Vagina (tissue), 2 donors: Measurements from ENCODE around the gene TMEM30A. TPM values are rescaled to one million over a fixed set of nuclear protein-coding genes. Genes with fewer than 3 reads are reported as not detected.

Source experiments
- DNase-seq, 2 donors: peaks; one replicate each; pipeline ENCODE4 v3.0.0-alpha.2; 2017; ENCODE audit errors: extremely low spot score in 2 of 2
- H3K27ac ChIP-seq: fragments of 200-600 bp; sonication (generic); one replicate; pipeline ENCODE4 v1.5.1; 2019
- H3K27me3 ChIP-seq: fragments of 200-600 bp; sonication (generic); one replicate; pipeline ENCODE4 v1.5.1; 2019
- H3K36me3 ChIP-seq, 2 donors: fragments of 200-600 bp; sonication (generic); one replicate each; pipeline ENCODE4 v1.5.1; 2017 to 2019
- H3K4me1 ChIP-seq: fragments of 200-600 bp; sonication (generic); one replicate; pipeline ENCODE4 v1.5.1; 2019
- H3K4me3 ChIP-seq, 2 donors: fragments of 200-600 bp; sonication (generic); 1 replicate in 1 of 2; 2 replicates in 1 of 2; pipeline ENCODE4 v1.5.1; 2016 to 2019
- H3K9me3 ChIP-seq: fragments of 200-600 bp; sonication (generic); one replicate; pipeline ENCODE4 v1.5.1; 2019
- POLR2A ChIP-seq, 2 donors: fragments of 450-650 bp; IDR thresholded peaks; one replicate each; pipeline ENCODE4 v1.6.1; 2017; ENCODE audit warnings: antibody characterized with exemption in 2 of 2, mild to moderate bottlenecking in 2 of 2, moderate library complexity in 2 of 2
- POLR2AphosphoS5 ChIP-seq, 2 donors: sonication (generic); formaldehyde crosslinking; IDR thresholded peaks; one replicate each; pipeline ENCODE4 v1.9.0; 2017; ENCODE audit warnings: antibody characterized with exemption in 2 of 2, mild to moderate bottlenecking in 2 of 2, low read depth in 1 of 2; ENCODE audit not compliant: insufficient read depth in 1 of 2
- intact Hi-C: fragments of 100-400 bp; cut with DNase I; formaldehyde crosslinking; loops from one replicate; pipeline ENCODE4 v1.15.1; 2023
- total RNA-seq: library from RNA; depleted of rRNA; stranded (reverse); fragments of >200 nt; gene quantifications from one replicate; pipeline ENCODE4 v1.2.3, GENCODE V29; 2016
- TF ChIP-seq, protein P1 (sequence below), 3 experiments: fragments of 450-650 bp in 2 of 3; fragments of 200-600 bp in 1 of 3; sonication (generic) in 1 of 3; IDR thresholded peaks; one replicate each; pipeline ENCODE4 v1.5.1; 2017 to 2019; ENCODE audit warnings: antibody characterized with exemption in 3 of 3, mild to moderate bottlenecking in 2 of 3, moderate library complexity in 2 of 3

TMEM30A gene
- total RNA-seq, 1 donor from 2014 or later, result 52.1 TPM

DNA sequence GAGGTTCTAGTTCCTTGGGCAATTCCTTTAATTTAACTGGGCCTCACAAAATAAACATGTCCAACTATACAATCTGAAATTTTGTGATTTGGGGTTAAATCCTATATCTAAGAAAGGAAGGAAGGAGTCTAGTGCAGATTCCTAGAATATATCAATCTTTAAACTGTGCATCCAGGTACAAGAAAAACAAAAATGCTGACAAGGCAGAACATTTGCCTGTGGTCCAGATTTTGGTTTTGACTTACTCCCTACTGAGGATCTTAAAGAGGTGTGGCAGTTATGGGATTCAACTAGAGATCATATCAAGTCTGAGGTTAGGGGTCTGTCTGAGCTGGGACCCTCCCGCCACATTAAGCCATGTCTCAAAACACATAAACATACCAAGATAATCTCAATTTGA, 23.3 kb downstream of the TMEM30A start:
- H3K27me3 ChIP-seq, result no peaks in the 10 kb centered on the region
- H3K4me3 ChIP-seq, result no peak overlapping the region
- no peak overlapping the region for H3K27ac ChIP-seq
- H3K4me1 ChIP-seq, result no peaks in the 10 kb centered on the region
- H3K9me3 ChIP-seq, result no peaks in the 10 kb centered on the region
- DNase-seq, result no peak
- H3K36me3 ChIP-seq, result peaks cover 3 to 28% of the 10 kb centered on the region in 2 donors
- intact Hi-C loops, result no loop called here
- TF ChIP-seq, protein P1, sequence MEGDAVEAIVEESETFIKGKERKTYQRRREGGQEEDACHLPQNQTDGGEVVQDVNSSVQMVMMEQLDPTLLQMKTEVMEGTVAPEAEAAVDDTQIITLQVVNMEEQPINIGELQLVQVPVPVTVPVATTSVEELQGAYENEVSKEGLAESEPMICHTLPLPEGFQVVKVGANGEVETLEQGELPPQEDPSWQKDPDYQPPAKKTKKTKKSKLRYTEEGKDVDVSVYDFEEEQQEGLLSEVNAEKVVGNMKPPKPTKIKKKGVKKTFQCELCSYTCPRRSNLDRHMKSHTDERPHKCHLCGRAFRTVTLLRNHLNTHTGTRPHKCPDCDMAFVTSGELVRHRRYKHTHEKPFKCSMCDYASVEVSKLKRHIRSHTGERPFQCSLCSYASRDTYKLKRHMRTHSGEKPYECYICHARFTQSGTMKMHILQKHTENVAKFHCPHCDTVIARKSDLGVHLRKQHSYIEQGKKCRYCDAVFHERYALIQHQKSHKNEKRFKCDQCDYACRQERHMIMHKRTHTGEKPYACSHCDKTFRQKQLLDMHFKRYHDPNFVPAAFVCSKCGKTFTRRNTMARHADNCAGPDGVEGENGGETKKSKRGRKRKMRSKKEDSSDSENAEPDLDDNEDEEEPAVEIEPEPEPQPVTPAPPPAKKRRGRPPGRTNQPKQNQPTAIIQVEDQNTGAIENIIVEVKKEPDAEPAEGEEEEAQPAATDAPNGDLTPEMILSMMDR (IDR thresholded peaks at IDR 0.05), result no peak
- TF ChIP-seq POLR2A (IDR thresholded peaks at IDR 0.05), result no peak
- no peak for TF ChIP-seq POLR2AphosphoS5 (IDR thresholded peaks at IDR 0.05; ENCODE audit: insufficient read depth in 1 of 2, low read depth in 1 of 2)

DNA sequence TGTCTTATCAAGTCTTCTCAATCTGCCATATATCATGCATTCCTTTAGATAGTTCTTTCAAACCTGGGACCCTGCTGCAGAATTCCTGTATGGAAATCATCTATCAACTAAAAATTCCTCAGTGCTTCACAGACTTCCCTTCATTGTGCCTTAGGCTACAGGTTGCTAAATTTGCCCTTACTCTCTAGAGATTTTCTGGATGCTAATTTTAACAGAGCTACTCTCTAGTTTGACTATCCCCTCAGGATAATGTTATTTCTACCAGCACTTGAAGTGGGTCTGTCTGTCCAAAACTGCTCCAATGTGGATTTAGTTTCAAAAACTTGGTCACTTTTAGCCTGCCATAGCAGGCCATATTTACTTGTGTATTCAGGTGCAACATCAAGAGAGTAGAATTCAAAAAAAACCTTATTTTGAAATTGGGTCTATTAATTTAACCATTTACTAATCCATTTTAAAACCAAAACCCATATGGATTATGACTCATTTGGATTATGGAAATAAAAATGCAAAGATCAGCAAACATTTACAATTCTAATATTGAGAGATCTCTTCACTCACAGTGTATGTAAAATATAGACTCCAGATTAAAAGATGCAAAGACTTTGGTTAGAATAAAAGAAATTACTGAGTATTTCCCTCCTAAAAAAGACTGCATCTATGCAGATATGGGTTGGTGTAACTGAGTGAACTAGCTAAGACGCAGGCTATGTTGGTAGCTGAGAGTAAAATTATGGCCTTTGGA, 27.1 kb downstream of the TMEM30A start:
- TF ChIP-seq, protein P1 (IDR thresholded peaks at IDR 0.05), result no peak
- no peak for TF ChIP-seq POLR2A (IDR thresholded peaks at IDR 0.05)
- TF ChIP-seq POLR2AphosphoS5 (IDR thresholded peaks at IDR 0.05; ENCODE audit: insufficient read depth in 1 of 2, low read depth in 1 of 2), result no peak
- Histone ChIP-seq H3K36me3 (peaks cover 3 to 30% of the 10 kb centered on the region in 2 donors), H3K27ac (no peak overlapping the region), H3K27me3 (no peaks in the 10 kb centered on the region), H3K4me1 (no peaks in the 10 kb centered on the region), H3K4me3 (no peak overlapping the region), H3K9me3 (no peaks in the 10 kb centered on the region)
- intact Hi-C loops, result loop anchor here (10.0 kb wide), 1 partner anchor 267 kb away; no protein-coding TSS in a partner anchor
- no peak for DNase-seq

DNA sequence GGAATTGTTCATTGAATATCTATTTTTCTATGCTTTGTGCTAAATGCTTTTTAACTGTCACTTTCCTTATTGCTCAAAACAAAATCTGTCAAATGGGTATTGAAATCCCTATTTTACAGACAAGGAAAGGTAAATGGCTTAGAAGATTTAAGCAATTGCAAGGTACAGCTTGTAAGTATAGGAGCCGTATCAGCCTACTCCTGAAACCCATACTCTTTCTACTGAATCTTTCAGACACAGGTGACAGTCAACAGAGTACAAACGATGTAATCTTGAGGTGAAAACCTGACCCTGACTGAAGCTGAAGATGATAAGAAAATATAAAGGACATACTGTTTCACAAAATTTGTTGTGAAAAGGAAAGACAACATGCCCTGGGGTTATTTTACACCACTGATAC, 34.0 kb downstream of the TMEM30A start:
- peaks cover 0 to 13% of the 10 kb centered on the region in 2 donors for H3K36me3 ChIP-seq
- no peak for DNase-seq
- H3K27ac ChIP-seq, result no peak overlapping the region
- no peak for TF ChIP-seq POLR2A (IDR thresholded peaks at IDR 0.05)
- TF ChIP-seq, protein P1 (IDR thresholded peaks at IDR 0.05), result no peak
- no peak for TF ChIP-seq POLR2AphosphoS5 (IDR thresholded peaks at IDR 0.05; ENCODE audit: insufficient read depth in 1 of 2, low read depth in 1 of 2)
- no peaks in the 10 kb centered on the region for H3K4me1 ChIP-seq
- H3K27me3 ChIP-seq, result no peaks in the 10 kb centered on the region
- H3K9me3 ChIP-seq, result no peaks in the 10 kb centered on the region
- intact Hi-C loops, result loop anchor here (10.0 kb wide), 1 partner anchor 274 kb away; no protein-coding TSS in a partner anchor
- H3K4me3 ChIP-seq, result no peak overlapping the region

DNA sequence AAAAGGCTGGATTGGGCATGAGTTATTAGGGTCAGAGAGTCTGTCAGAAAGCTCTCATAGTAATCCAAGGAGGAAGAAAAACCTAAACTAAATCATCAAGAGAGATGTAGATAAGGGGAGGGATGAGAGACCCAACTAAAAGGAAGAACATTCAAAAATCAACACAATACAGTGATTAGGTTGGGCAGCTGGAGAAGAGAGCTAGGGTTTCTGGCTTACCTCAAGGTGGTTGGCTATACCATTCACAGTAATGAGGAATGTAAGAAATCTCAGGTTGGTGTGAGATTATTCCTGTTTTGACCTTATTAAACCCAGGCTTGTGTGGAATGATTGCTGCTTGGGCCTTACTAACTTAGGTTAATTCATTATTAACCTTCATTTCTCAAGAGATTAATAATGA, 34.8 kb downstream of the TMEM30A start:
- peaks cover 0 to 6% of the 10 kb centered on the region in 2 donors for H3K36me3 ChIP-seq
- H3K4me3 ChIP-seq, result no peak overlapping the region
- H3K4me1 ChIP-seq, result peaks cover 1% of the 10 kb centered on the region
- no peak overlapping the region for H3K27ac ChIP-seq
- no peak for DNase-seq
- H3K27me3 ChIP-seq, result no peaks in the 10 kb centered on the region
- TF ChIP-seq POLR2A (IDR thresholded peaks at IDR 0.05), result no peak
- TF ChIP-seq, protein P1 (IDR thresholded peaks at IDR 0.05), result no peak
- no peak for TF ChIP-seq POLR2AphosphoS5 (IDR thresholded peaks at IDR 0.05; ENCODE audit: insufficient read depth in 1 of 2, low read depth in 1 of 2)
- H3K9me3 ChIP-seq, result no peaks in the 10 kb centered on the region
- intact Hi-C loops, result loop anchor here (10.0 kb wide), 1 partner anchor 275 kb away; no protein-coding TSS in a partner anchor

DNA sequence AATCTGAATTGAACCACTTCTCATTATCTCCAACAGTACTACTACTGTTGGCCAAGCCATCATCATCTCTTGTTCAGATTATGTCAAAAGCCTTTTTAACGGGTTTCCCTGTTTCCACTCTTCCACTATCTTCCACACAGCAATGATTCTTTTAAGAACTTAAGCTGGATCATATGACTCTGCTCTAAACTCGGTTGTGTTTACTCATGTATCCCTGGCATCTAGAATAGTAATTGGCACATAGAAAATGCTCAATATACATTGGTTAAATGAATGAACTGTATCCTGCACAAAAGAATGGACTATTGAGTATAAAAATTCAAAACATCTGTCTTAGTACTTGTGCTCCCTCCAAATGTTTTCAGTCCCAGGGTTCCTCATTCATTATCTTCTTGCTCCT, 38.2 kb downstream of the TMEM30A start:
- intact Hi-C loops, result no loop called here
- DNase-seq, result no peak
- Histone ChIP-seq H3K9me3 (no peaks in the 10 kb centered on the region), H3K36me3 (no peaks in the 10 kb centered on the region), H3K4me3 (no peak overlapping the region), H3K4me1 (peaks cover 26% of the 10 kb centered on the region), H3K27ac (no peak overlapping the region), H3K27me3 (no peaks in the 10 kb centered on the region)
- TF ChIP-seq, protein P1 (IDR thresholded peaks at IDR 0.05), result no peak
- TF ChIP-seq POLR2A (IDR thresholded peaks at IDR 0.05) (no peak), POLR2AphosphoS5 (IDR thresholded peaks at IDR 0.05; ENCODE audit: insufficient read depth in 1 of 2, low read depth in 1 of 2) (no peak)
